ENCODE results near the gene SLIT3.

DNA sequence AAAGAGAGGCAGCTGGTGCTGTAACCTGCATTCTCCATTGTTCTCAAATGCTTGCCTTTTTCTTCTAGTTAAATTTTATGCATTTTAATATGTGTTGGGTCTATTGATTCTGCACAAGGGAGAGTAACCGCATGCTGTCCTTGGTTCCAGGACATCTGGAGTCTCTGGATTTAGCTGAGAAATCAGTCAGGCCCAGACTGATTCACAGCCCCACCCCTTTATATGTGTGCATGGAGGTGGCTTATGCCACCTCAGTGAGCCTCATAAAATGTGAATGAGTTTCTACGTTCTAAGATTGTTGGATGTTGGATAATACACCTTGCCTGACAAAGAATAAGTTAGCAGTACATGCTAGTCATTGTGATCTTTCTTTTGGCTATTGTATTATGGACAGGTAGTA is 611.7 kb downstream of the SLIT3 start:
- TF ChIP-seq POLR2A (IDR thresholded peaks at IDR 0.05) (no peak), POLR2AphosphoS5 (IDR thresholded peaks at IDR 0.05) (no peak)

All from breast epithelium (tissue), 3 donors.